KOPT-K1 (cell line): ENCODE data around the gene ZFYVE26.

Experiments used
- H3K27ac ChIP-seq: fragments of 200-600 bp; sonication (generic); 2 replicates; pipeline ENCODE4 v1.5.1; 2016; ENCODE audit warnings: antibody characterized with exemption, mild to moderate bottlenecking, low read depth, low read length; ENCODE audit not compliant: poor library complexity, severe bottlenecking
- H3K36me3 ChIP-seq: fragments of 200-600 bp; sonication (generic); 2 replicates; pipeline ENCODE4 v1.5.1; 2017; ENCODE audit warnings: antibody characterized with exemption, mild to moderate bottlenecking, low read length, moderate library complexity; ENCODE audit not compliant: insufficient read depth
- H3K9me3 ChIP-seq: fragments of 200-600 bp; sonication (generic); 2 replicates; pipeline ENCODE4 v1.5.1; 2017; ENCODE audit warnings: antibody characterized with exemption, low read length, mild to moderate bottlenecking; ENCODE audit not compliant: insufficient read depth, poor library complexity, severe bottlenecking

ZFYVE26 gene

DNA sequence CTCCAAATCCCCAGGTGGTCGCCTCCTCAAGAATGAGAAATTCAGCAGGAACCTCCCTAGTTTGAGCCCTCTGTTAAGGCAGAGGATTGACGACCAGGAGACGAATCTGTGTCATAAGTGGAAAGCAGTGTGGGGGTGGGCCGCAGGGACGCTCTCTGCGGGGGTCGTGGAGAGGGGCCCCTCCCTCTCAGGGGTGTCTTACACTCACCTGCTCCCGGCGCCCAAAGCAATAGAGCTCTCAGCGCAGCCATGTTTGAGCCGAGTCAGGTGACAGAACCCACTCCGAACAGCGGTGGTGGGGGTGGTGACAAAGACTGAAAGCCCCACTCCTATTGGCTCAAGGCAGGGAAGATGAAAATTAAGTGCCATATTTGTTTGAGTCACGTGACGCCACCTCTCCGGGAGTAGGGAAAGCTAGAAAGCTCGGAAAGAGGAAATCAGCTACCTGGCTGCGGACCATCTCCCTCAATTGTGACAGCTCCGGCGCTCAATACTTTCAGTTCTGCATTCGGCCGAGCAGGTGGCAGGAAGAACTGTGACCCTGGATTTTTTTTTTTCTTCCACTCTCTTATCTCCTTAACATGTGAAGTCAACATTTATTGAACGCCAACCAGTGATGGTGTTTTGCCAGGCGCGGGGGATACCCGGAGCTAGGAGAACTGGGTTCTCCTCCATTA lies at the start of gene ZFYVE26:
Gene ZFYVE26 (minus strand): TSS at position 265 of the 677 bp plus-strand sequence. CDS start 627 bp downstream, outside the sequence.
- peaks cover 21% of the 10 kb centered on the region for H3K36me3 ChIP-seq
- no peaks in the 10 kb centered on the region for H3K9me3 ChIP-seq
- peak within 1 kb of the TSS; percentile 60 for H3K27ac ChIP-seq

DNA sequence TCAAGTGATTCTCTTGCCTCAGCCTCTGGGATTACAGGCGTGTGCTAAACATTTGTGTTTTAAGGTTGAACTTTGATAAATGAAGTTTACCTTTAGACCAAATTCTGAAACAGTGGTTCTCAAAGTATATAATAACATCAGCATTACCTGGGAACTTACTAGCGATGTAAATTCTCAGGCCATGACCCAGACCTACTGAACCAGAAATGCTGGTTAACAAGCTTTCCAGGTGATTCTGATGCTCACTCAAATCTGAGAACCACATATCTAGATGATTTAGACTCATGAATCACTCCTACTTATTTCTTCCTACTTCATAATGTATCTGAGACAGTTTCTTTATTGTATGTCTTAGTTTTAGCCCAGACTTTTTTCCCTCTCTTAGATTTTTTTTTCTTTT lies 46.8 kb upstream of the ZFYVE26 start:
- peaks cover 20% of the 10 kb centered on the region for H3K36me3 ChIP-seq
- H3K27ac ChIP-seq: no peak overlapping the region
- H3K9me3 ChIP-seq: no peaks in the 10 kb centered on the region

DNA sequence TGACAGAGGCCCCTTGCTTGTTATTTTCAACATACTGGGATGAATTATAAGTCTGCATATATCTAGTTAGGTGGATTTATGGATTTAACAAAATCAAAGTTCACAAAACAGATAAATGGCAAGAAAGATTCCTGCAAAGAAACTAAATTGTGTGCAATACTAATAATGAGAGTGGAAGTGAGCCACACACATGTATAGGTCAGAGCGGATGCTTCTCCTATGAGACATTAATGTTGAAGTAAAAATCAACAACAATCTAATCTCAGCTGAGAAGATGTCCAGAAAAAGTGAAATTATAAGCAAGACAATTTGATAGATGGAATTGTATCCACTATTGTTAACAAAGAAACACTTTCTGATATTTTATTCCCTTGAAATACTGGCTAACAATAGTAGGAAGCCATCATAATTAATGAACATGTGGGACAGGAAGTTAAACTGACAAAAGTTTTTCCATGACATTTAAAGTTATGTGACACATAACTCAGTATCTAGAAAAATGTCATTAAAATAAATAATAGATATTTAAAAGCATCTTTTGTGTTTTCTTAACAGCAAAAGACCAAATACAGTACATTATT lies 42.9 kb upstream of the ZFYVE26 start:
- H3K27ac ChIP-seq: no peak overlapping the region

DNA sequence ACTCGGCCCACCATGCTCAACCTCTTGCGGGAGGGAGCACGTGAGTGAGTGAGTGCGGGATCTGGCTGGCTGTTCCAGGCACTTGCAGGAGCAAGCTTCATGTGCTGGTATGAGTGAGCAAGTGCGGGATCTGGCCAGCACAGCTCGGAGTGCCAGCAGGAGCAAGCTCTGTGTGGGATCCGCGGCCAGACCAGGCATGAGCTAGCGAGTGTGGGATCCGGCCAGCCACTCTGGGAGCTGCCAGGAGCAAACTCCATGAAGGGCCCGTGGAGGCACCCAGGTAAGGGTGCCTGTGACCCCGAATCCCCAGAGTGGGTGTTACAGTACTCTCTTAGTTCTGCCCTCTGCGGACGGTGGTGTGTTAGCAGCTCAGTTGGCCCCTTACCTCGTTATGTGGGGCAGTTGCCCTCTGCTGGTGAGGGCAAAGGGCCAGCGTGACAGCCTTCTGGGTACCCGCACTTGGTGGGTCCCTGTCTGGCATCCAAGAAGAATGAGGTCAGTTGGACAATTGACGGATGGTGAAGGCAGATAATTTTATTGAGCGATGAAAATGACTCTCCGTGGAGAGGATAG lies 41.5 kb upstream of the ZFYVE26 start:
- H3K27ac ChIP-seq: no peak overlapping the region
- no peaks in the 10 kb centered on the region for H3K36me3 ChIP-seq
- H3K9me3 ChIP-seq: no peaks in the 10 kb centered on the region

More for the DNA sequence above, 42.9 kb upstream of the ZFYVE26 start:
- Histone ChIP-seq H3K9me3 (no peaks in the 10 kb centered on the region), H3K36me3 (no peaks in the 10 kb centered on the region)

DNA sequence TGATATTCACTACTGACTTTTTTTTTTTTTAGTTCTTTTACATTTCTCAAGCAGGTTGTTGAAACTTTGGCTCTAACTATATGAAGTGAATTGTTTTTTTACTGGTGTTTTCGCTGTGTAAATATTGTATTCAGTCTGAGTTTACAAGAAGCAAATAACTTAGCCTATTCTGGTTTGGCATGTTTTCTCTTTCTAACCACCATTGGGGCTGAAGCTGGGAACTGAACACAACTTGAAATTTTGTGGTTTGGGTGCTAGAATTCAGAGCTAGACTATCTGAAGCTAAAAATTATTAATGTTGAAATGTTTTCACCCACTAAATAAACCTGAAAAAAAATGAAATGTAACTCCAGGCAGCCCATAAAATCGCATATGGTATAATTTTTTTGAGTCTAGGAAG lies 40.4 kb upstream of the ZFYVE26 start:
- H3K27ac ChIP-seq: no peak overlapping the region
- H3K36me3 ChIP-seq: no peaks in the 10 kb centered on the region
- H3K9me3 ChIP-seq: no peaks in the 10 kb centered on the region

DNA sequence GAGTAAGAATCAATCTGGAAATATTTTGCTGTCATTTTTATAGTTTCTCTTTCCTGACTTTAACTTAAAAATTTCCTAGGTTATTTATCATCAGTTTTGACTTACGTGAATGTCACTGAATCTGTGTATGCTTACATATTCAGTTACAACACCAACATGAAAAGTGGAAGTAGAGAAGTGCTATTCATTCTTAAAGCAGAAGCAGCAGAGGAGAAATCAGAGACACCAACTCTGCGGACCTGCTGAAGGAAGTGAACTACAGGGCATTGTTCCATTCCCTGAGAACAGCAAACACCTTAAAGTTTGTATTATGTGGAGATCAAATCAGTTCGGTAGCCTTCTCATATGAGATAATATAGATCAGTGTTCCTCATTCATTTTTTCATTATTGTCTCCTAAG lies 37.3 kb upstream of the ZFYVE26 start:
- H3K36me3 ChIP-seq: no peaks in the 10 kb centered on the region
- peaks cover 8% of the 10 kb centered on the region for H3K9me3 ChIP-seq
- H3K27ac ChIP-seq: no peak overlapping the region

DNA sequence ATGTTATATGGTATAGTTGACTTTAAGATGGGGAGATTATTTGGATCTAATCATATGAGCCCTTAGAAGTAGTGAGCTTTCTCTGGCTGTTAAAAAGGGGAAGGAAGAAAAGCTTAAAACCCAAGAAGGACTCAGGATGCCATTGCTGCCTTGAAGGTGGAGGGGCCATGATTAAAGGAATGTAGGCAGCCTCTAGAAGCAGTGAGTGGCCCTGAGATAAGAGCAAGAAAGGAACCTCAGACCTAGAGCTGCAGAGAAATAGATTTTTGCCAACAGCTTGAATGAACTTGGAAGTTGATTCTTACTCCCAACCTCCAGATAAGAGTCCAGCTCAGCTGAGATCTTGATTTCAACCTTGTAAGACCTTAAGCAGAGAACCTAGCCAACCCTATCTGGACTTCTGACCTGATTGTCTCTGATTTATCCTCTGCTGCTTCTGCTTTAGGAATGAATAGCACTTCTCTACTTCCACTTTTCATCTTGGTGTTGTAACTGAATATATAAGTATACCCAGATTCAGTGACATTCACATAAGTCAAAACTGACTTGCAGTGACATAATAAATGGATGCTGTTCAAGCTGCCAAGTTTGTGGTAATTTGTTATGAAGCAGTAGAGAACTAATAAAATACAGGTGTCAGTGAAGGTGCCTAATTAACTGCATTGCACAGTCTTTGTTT lies 36.7 kb upstream of the ZFYVE26 start:
- Histone ChIP-seq H3K9me3 (peaks cover 15% of the 10 kb centered on the region), H3K27ac (no peak overlapping the region), H3K36me3 (no peaks in the 10 kb centered on the region)

DNA sequence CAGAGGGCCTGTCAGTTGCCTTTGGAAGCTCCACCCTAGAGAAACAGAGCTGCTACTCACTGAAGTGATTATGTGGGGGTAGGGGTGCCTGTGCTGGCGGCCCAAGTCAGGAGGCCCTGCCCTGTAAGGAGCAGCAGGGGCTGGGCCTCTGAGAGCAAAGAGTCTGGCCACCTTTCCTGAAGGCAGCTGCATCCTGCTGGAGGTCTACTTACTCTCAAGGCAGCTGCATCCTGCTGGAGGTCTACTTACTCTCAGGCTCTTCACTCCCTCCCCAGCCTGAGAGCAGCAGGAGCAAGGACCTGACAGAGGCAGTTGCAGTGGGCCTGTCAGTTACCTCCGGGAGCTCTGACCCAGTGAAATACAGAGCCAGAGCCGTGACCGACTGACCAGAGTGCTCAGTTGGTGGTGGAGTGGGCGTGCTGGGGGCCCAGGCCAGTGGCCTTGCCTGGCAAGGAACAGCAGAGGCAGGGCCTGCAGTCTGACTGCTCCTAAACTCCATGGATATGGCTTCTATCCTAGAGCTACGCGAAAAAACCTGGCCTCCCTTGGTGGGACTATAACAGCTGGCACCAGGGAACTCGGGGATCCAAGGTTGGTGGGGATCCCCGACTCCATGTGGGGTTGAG lies 35.5 kb upstream of the ZFYVE26 start:
- no peaks in the 10 kb centered on the region for H3K36me3 ChIP-seq
- H3K27ac ChIP-seq: no peak overlapping the region
- H3K9me3 ChIP-seq: peaks cover 23% of the 10 kb centered on the region

DNA sequence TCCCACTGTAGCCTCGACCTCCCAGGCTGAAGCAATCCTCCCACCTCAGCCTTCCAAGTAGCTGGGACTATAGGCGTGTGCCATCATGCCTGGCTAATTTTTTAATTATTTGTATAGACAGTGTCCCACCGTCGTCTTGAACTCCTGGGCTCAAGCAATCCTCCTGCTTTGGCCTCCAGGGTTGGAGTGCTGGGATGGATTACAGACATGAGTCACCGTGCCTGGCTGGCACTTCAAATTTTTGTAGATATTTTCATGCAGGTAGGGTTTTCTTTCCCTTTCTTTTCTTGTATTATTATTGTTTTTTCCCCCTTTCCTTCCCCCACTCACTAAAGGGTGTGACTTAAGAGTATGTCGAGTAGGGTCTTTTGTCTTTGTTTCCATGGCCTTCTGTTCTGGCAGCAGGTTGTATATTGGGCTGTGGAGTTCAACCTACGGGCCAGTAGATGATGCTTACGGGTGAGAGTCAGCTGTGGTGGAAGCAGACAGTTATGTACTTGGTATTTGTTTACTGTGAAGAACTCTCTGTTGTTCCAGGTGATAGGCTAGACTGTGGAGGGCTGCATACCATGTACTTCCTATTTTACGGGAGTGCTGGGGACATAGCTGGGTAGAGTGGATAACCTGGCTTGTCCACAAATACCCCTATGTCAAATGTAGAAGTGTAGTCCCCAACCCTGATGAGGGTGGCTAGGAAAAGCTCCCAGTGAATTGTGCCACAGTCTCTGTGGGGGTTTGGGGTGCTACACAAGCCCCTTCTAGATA lies 33.9 kb upstream of the ZFYVE26 start:
- Histone ChIP-seq H3K36me3 (no peaks in the 10 kb centered on the region), H3K27ac (no peak overlapping the region), H3K9me3 (peaks cover 26% of the 10 kb centered on the region)

DNA sequence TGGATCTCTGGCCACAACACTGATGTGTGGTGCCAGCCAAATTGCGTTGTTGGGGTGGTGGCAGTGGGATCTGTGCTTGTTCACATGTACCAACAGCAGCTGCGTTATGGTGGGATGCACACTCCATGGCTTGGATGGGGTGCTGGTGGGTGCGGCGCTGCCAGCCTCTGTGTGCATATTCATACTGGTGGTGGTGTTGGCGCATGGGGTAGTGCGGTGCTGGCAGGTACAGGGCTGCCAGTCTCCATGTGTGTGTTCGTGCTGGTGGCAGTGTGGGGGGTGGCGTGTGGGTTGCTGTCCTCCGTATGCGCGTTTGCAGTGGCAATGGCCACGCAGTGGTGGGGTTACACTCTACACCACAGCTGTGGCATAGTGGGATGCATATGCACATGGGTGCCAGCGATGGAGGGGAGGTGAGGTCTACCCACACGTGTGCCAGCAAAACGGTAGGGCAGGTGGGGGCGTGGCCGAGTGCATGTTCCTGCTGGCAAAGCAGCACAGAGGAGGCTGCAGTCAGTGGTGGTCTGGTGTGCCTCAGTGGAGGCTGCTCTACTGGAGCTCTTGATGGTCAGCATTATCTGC lies 29.7 kb upstream of the ZFYVE26 start:
- Histone ChIP-seq H3K9me3 (peaks cover 26% of the 10 kb centered on the region), H3K27ac (no peak overlapping the region), H3K36me3 (no peaks in the 10 kb centered on the region)

DNA sequence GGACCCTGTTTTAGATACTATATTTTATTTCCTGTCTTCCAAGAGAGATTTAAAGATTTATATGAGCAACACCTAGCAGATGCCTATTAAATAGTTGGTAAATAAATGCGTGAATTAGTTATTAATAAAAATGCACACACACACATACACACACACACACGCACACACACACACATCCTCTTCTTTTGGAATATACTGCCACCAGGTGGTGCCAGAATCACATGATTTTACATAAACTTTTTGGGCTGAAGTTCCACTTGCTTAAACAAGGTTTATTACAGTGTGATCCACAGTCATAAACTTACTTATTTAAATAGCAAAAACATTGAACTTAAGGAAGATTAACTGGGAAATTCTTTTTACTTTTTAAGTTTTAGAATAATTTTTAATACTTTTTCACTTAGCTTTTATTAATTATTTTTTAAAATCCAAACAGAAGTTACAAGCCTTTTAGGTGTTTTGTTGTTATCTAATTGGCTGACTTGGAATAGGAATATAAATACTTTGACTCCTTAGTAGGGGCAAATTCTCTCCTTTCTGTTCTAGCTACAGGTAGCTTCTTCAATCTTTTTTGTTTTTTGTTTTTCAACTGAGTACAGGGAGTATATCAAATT lies 20.7 kb upstream of the ZFYVE26 start:
- Histone ChIP-seq H3K36me3 (peaks cover 15% of the 10 kb centered on the region), H3K9me3 (no peaks in the 10 kb centered on the region), H3K27ac (no peak overlapping the region)

DNA sequence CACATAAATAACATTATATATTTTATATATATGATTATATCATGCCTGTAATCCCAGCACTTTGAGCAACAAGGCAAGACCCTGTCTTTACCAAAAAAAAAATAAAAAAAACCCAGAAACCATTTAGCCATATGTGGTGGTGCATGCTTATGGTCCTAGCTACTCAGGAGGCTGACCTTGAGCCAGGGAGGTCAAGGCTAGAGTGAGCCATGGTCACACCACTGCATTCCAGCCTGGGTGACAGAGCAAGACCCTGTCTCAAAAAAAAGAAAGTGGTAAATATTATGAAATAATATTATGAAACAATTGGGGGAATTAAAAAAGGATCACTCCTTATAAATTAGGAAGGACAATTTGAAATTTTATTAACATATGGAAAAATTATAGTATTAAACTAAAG lies 19.2 kb upstream of the ZFYVE26 start:
- Histone ChIP-seq H3K27ac (no peak overlapping the region), H3K9me3 (no peaks in the 10 kb centered on the region), H3K36me3 (peaks cover 15% of the 10 kb centered on the region)

DNA sequence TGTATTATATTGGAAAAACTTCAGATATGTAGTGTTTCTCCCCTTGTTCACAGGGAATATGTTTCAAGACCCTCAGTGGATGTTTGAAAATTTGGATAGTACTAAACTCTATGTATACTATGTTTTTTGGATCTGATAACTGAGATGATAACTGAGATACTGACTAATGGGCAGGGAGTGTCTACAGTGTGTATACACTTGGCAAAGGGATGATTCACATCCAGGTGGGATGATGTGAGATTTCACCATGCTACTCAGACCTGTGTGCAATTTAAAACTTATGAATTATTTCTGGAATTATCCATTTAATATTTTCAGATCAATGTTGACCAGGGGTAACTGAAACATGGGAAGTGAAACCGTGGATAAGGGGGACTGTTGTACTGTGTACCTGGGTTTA lies 17.0 kb upstream of the ZFYVE26 start:
- Histone ChIP-seq H3K27ac (no peak overlapping the region), H3K36me3 (peaks cover 15% of the 10 kb centered on the region), H3K9me3 (no peaks in the 10 kb centered on the region)

DNA sequence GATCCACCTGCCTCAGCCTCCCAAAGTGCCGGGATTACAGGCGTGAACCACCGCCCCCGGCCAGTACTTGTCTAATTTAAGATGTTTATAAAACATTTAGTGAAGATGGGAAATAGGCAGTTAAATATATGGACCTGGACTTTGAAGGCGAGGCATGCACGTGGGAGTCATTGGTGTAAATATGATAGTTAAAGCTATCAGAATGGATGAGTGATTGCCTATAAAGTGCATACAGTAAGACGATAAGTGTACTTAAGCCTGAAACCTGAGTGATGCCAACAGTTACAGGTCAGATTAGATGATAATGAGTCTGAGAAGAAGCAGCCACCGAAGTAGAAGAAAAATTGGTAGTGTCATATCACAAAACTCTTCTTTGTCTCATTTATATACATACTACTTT lies 14.7 kb upstream of the ZFYVE26 start:
- H3K9me3 ChIP-seq: no peaks in the 10 kb centered on the region
- peaks cover 19% of the 10 kb centered on the region for H3K36me3 ChIP-seq
- no peak overlapping the region for H3K27ac ChIP-seq
